LNCAP (cell line): Measurements from ENCODE around the gene NFIX.

ENCODE experiments used
- CTCF ChIP-seq: fragments of 450-650 bp; IDR thresholded peaks from 2 replicates; pipeline ENCODE4 v1.5.1; 2017; ENCODE audit warnings: mild to moderate bottlenecking

Gene NFIX

GRCh38 chr19:13005253-13005652 lies 10.0 kb downstream of the NFIX start:
- TF ChIP-seq CTCF: no peak

GRCh38 chr19:13005861-13006370 lies 10.6 kb downstream of the NFIX start:
- peak; percentile 29; the same call in 1 of the 2 replicates for TF ChIP-seq CTCF

GRCh38 chr19:13006431-13007281 lies 11.4 kb downstream of the NFIX start:
- no peak for TF ChIP-seq CTCF

- no peak for TF ChIP-seq CTCF
These were observed 12.2 kb downstream of the NFIX start for GRCh38 chr19:13007292-13008045.

- no peak for TF ChIP-seq CTCF
These were observed 13.9 kb downstream of the NFIX start for GRCh38 chr19:13008926-13009787.

- TF ChIP-seq CTCF: no peak
These were observed 15.0 kb downstream of the NFIX start for GRCh38 chr19:13010038-13010991.
